ENCODE measurements around the gene EXOC8. TPM values are rescaled to one million over a fixed set of nuclear protein-coding genes. Genes with fewer than 3 reads are reported as not detected.

Gene EXOC8
- total RNA-seq (2022; extraction: Qiagen RNA extraction), result 7.8 to 10.6 TPM (median 8.5 TPM) in 5 replicates

GRCh38 chr1:231337472-231338269 lies at the start of gene EXOC8:
Gene EXOC8, minus strand, starts transcription at chr1:231337852. Its CDS starts 107 bp downstream, at chr1:231337745.

GRCh38 chr1:231338270-231339128 lies 847 bp upstream of the EXOC8 start, which contains the start of gene SPRTN:
Gene SPRTN, plus strand, starts transcription at chr1:231338293. Its CDS starts 91 bp downstream, at chr1:231338384.

Other genes with a start within 250 kb of the EXOC8 start
- 0.07 to 0.17 TPM (median 0.12 TPM) in 5 replicates for gene TRIM67, start 175.8 kb downstream of the EXOC8 start, total RNA-seq (2022; extraction: Qiagen RNA extraction)
- gene GNPAT, start 96.6 kb downstream of the EXOC8 start, total RNA-seq (2022; extraction: Qiagen RNA extraction), result 32.9 to 42.2 TPM (median 35.1 TPM) in 5 replicates
- gene SPRTN, start 441 bp upstream of the EXOC8 start, total RNA-seq (2022; extraction: Qiagen RNA extraction), result 11.4 to 14.2 TPM (median 13.1 TPM) in 5 replicates
- 51.0 to 71.3 TPM (median 54.4 TPM) in 5 replicates for gene EGLN1, start 84.4 kb upstream of the EXOC8 start, total RNA-seq (2022; extraction: Qiagen RNA extraction)
- 33.0 to 61.0 TPM (median 37.1 TPM) in 5 replicates for gene TSNAX, start 190.8 kb upstream of the EXOC8 start, total RNA-seq (2022; extraction: Qiagen RNA extraction)